Suprapubic skin (tissue), 3 donors: ENCODE measurements around the gene PSMG4.

Experiments used
- POLR2A ChIP-seq, 2 donors: fragments of 450-650 bp; IDR thresholded peaks; one replicate each; pipeline ENCODE4 v1.6.1; 2017; ENCODE audit warnings: antibody characterized with exemption in 2 of 2, mild to moderate bottlenecking in 2 of 2, moderate library complexity in 2 of 2
- TF ChIP-seq, protein P1 (sequence below), 2 donors: fragments of 200-600 bp in 1 of 2; fragments of 450-650 bp in 1 of 2; sonication (generic) in 1 of 2; IDR thresholded peaks; one replicate each; pipeline ENCODE4 v1.5.1; 2016 to 2019; ENCODE audit warnings: antibody characterized with exemption in 2 of 2, mild to moderate bottlenecking in 1 of 2, moderate library complexity in 1 of 2

DNA sequence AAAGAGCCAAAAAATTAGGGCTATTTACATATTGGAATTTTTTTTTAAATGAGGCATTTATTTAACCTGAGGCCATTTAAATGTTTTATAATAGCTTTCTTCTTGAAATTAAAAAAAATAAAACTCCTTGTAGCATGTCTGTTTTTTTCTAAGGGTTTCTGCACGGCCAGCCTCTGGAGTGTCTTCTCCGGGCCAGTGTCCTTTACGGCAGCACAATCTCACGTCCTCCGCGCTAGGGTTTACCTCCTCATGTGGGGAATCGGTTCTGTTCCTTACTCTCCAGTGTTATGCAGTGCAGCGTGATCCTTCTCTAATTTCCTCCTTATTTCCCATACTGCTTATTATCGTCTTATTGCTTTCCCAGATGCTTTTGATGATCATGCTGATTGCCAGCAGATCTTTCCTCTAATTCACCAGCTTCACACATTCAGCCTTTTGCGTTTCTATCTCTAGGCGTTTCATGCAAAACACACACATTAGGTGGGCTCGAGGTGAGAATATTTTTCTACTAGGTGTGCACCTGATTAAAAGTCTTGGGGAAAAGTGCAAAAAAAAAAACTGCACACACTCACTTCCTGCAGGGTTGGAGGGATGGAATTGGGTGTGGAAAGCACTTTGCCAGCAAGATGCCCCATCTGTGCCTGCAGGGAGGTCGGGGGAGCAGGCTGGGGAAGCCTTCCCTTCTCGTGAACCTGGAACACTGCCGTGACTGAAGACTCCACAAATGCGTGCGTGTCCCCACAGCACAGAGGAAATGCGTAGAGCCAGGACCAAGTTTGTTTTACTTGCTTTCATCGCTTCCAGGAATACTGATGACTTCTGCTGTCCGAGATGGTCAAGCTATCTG, 56.1 kb downstream of the PSMG4 start:
- TF ChIP-seq, protein P1, sequence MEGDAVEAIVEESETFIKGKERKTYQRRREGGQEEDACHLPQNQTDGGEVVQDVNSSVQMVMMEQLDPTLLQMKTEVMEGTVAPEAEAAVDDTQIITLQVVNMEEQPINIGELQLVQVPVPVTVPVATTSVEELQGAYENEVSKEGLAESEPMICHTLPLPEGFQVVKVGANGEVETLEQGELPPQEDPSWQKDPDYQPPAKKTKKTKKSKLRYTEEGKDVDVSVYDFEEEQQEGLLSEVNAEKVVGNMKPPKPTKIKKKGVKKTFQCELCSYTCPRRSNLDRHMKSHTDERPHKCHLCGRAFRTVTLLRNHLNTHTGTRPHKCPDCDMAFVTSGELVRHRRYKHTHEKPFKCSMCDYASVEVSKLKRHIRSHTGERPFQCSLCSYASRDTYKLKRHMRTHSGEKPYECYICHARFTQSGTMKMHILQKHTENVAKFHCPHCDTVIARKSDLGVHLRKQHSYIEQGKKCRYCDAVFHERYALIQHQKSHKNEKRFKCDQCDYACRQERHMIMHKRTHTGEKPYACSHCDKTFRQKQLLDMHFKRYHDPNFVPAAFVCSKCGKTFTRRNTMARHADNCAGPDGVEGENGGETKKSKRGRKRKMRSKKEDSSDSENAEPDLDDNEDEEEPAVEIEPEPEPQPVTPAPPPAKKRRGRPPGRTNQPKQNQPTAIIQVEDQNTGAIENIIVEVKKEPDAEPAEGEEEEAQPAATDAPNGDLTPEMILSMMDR (IDR thresholded peaks at IDR 0.05), result no peak
- TF ChIP-seq POLR2A (IDR thresholded peaks at IDR 0.05), result no peak
